Ovary (tissue), 3 donors: ENCODE measurements around the gene AQP3.

ENCODE experiments used
- EP300 ChIP-seq: sonication (generic); formaldehyde crosslinking; IDR thresholded peaks from one replicate; pipeline ENCODE4 v1.6.1; 2017; ENCODE audit warnings: antibody characterized with exemption
- POLR2A ChIP-seq: fragments of 450-650 bp; IDR thresholded peaks from one replicate; pipeline ENCODE4 v1.6.1; 2017; ENCODE audit warnings: antibody characterized with exemption, mild to moderate bottlenecking, moderate library complexity
- TF ChIP-seq, protein P1 (sequence below), 3 donors: fragments of 450-650 bp in 2 of 3; fragments of 200-600 bp in 1 of 3; IDR thresholded peaks; one replicate each; pipeline versions ENCODE4 v1.5.1 to v1.8.0; 2016 to 2022; ENCODE audit warnings: antibody characterized with exemption in 3 of 3, mild to moderate bottlenecking in 1 of 3
- donor health status: DM: no; HTN: no; CAD: no.

DNA sequence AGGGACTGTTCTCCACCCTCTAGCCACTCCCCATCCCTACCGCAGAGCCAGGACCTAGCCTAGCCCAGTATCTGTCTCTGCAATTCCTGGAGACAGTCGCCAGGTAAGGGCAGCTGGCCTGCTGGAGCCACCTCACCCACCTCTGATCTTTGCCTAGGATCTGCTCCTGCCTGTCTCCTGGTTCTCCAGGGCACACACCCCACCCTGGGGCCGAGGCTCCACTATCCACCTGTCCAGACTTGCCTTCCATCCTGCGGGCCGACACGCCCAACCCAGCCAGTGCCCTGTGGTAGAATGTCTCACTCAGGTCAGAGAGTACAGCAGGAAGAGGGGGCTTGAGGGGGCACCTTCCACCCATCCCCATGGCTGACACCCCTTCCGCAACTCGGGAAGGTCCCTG, 29.3 kb downstream of the AQP3 start:
- TF ChIP-seq, protein P1, sequence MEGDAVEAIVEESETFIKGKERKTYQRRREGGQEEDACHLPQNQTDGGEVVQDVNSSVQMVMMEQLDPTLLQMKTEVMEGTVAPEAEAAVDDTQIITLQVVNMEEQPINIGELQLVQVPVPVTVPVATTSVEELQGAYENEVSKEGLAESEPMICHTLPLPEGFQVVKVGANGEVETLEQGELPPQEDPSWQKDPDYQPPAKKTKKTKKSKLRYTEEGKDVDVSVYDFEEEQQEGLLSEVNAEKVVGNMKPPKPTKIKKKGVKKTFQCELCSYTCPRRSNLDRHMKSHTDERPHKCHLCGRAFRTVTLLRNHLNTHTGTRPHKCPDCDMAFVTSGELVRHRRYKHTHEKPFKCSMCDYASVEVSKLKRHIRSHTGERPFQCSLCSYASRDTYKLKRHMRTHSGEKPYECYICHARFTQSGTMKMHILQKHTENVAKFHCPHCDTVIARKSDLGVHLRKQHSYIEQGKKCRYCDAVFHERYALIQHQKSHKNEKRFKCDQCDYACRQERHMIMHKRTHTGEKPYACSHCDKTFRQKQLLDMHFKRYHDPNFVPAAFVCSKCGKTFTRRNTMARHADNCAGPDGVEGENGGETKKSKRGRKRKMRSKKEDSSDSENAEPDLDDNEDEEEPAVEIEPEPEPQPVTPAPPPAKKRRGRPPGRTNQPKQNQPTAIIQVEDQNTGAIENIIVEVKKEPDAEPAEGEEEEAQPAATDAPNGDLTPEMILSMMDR (IDR thresholded peaks at IDR 0.05), result no peak
- TF ChIP-seq POLR2A (no peak), EP300 (no peak)
